Iris pigment epithelial cell (primary cell): ENCODE results near the gene UGT1A3.
"Not testable (repeated sequence)": the region's sequence is repeated elsewhere in the genome, so short reads cannot be mapped to it uniquely, and the experiment has no call there.

Experiments used
- DNase-seq: peaks from one replicate; pipeline ENCODE4 v3.0.0-alpha.2; 2011; ENCODE audit warnings: low read depth

The UGT1A3 gene

DNA sequence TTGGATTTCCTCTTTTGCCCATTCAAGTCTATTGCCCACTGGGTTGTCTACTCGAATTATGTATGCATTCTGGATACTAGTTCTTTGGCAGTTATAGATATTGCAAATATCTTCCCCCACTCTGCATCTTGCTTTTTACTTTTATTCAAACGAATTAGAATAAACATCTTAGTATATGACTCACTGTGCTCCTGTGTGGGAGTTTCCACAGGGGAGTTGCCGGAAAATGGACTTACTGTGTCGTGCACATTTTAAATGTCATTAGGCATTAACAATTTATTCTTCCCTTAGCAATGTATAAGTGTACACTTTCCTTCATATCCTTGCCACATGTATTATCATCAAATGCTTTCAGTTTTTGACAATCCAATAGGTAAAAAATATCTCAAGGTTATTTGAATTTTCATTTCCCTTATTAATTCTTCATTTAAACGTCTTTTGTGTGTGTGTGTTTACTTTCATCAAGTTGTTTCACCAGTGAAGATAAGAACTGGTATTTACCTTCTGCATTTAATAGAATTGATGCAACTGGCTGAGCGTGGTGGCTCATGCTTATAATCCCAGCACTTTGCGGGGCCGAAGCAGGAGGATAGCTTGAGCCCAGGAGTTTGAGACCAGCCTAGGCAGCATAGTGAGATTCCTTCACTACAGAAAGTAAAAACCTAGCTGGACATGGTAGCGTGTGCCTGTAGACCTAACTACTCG, 20.8 kb upstream of the UGT1A3 start:
- peak; percentile 63 for DNase-seq

DNA sequence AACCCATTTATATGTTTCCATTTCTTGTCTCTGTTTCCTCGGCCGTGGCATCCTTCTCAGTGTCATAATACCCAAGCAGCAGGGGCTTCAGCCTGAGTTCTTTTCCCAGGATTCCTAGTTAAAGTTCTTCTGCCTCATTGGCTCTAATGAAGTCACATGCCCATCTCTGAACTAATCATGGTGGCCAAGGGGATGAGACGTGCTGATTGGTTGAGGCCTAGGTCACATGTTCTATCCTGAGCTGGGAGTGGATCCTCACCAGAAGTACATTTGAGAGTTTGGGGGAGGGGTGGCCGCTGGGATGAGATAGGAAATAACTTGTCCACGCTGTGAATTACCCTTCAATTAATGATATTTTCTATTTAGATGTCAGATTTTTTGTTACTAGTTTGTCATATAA, 19.9 kb upstream of the UGT1A3 start:
- no peak for DNase-seq

DNA sequence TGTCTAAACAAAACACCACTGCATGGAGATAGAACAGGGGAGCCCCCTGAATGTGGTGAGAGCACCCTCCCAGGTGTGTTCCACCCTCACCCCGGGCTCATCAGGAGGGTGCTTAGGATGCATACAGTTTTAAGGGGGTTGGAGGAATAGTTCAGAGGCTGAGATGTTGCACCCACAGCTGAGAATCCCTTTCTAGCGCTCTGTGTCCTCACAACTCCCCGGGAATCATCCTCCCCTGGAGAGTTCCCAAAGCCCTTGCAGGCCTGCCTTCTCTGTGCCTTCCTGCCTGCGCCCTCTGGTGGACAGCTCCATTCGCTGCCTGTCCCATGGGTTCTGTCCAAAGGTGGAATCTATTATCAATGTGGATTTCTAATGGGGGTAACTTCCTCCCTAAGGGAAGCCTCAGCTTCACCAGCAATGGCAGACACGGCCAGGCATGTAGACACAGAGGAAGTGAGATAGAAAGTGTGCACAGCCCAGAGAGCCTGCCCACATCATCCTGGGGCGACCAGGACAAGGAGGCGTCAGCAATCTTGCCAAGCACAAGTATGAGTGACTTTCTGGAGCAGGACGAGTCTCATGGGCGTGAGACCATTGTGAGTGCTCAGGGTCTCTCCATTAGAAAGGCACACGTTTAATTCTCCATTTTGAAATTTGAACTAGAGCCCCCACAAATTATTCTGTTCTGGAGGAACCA, 17.4 kb upstream of the UGT1A3 start:
- peak; percentile 69 for DNase-seq

DNA sequence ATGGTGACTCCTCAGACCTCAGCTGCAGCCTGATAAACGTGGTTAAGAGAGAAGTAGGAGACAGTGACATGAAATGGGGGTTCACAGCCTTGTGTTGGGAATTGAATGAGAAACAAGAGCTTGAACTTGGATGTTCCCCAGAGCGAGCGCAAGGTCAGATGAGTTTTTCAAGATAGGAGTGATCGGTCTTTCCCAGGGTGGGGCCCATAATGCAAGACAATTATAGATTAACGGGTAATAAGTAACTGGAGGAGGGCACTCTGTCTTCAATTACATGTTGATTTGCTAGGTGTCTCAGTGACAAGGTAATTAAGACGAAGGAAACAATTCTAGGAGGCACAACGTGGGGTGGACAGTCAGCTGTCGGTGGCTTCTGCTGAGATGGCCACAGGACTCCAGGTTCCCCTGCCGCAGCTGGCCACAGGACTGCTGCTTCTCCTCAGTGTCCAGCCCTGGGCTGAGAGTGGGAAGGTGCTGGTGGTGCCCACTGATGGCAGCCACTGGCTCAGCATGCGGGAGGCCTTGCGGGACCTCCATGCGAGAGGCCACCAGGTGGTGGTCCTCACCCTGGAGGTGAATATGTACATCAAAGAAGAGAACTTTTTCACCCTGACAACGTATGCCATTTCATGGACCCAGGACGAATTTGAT, 16.1 kb upstream of the UGT1A3 start, which contains the start of gene UGT1A5:
TSS of gene UGT1A5 (plus strand) at position 297 of the 651 bp plus-strand sequence. CDS start at position 382, 85 bp downstream.
- no peak for DNase-seq

DNA sequence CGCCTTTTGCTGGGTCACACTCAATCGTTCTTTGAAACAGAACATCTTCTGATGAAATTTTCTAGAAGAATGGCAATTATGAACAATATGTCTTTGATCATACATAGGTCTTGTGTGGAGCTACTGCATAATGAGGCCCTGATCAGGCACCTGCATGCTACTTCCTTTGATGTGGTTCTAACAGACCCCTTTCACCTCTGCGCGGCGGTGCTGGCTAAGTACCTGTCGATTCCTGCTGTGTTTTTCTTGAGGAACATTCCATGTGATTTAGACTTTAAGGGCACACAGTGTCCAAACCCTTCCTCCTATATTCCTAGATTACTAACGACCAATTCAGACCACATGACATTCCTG, 15.6 kb upstream of the UGT1A3 start:
- no peak for DNase-seq

DNA sequence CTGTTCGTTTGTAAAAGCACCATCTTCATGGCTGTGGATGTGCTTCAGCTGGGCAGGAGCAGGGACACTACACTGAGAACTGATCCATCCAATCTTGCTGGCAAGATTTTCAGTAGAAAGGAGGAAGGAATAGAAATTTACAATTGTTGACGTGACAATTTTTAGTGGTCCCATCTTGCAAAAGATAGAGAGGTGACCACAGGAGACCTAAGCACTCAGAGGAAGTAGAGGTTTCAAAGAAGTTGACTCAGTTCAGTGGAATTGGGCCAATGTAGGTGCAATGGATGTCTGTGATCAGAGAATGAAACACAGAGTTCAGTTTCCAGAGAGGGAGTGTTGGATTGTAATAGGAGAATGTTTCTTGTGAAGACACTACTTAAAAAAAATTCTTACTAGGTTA, 14.7 kb upstream of the UGT1A3 start:
- no peak for DNase-seq

DNA sequence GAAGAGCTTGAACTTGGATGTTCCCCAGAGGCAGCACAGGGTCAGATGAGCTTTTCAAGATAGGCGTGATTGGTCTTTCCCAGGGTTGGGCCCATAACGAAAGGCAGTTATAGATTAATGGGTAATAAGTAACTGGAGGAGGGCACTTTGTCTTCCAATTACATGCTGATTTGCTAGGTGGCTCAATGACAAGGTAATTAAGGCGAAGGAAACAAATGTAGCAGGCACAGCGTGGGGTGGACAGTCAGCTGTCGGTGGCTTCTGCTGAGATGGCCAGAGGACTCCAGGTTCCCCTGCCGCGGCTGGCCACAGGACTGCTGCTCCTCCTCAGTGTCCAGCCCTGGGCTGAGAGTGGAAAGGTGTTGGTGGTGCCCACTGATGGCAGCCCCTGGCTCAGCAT, 10.3 kb upstream of the UGT1A3 start, which contains the start of gene UGT1A4:
TSS of gene UGT1A4 (plus strand) at position 185 of the 400 bp plus-strand sequence. CDS start at position 270, 85 bp downstream.
- DNase-seq: no peak

DNA sequence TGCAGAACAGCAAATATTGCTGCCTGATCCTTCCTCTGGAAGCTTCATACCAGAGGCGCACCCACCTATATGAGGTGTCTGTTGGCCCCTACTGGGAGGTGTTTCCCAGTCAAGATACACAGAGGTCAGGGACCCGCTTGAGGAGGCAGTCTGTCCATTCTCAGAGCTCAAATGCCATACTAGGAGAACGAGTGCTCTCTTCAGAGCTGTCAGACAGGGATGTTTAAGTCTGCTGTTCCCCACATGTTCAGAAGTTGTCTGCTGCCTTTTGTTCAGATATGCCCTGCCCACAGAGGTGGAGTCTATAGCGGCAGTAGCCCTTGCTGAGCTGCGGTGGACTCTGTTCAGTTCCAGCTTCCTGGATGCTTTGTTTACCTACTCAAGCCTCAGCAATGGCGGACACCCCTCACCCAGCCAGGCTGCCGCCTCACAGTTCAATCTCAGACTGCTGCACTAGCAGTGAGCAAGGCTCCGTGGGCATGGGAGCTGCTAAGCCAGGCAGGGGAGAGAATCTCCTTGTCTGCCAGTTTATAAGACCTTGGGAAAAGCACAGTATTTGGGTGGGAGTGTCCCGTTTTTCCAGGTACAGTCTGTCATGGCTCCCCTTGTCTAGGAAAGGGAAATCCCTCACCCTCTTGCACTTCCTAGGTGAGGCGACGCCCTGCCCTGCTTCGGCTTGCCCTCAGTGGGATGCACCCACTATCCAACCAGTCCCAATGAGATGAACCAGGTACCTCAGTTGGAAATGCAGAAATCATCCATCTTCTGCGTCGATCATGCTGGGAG, 8.2 kb downstream of the UGT1A3 start:
- DNase-seq: not testable (repeated sequence)

DNA sequence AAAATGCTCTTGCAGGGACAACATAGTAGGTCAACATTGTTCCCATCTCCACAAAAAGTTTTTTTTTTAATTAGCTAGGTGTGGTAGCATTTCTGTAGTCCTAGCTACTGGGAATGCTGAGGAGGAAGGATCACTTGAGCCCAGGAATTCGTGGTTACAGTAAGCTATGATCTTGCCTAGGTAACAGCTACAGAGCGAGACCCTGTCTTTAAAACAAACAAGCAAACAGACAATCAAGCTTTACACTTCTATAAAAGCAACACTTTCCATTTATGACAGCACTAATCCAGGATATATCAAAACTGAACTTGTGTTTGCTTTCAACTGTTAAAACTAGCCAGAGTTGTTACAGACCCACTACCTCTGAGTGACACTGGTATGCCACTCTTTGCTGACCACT, 12.0 kb downstream of the UGT1A3 start:
- DNase-seq: no peak

DNA sequence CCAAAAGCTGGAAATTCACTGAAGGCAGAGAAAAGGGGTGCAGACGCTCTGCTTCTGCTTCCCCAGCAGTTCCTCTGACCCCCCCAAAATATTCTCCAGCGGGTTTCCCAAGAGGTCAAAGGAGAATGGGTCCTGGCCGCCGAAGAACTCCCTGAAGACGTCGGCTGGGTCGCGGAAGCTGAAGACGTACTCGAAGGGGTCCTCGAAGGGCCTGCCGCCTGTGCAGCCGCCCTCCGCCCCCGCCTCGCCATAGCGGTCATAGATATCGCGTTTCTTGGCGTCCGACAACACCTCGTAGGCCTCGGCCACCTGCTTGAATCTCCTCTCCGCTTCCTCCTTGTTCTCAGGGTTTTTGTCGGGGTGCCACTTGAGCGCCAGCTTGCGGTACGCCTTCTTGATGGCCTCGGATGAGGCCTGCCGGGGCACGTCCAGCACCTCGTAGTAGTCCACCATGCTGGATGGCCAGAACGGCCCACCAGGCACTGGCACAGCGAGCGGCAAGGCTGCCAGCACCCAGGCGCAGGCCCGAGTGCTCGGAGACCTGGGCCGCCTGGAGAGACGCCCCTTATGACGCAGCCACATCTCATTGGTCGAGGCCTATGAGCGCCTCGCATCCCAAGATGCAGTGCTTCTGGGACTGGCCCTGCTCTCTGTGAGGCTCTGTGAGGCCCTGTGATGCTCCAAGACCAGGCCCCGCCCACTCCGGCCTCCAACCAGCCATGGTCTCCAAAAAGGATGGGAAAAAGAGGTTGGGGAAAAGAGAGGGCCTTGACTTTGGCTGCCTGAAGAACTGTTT, 14.8 kb downstream of the UGT1A3 start:
- no peak for DNase-seq

DNA sequence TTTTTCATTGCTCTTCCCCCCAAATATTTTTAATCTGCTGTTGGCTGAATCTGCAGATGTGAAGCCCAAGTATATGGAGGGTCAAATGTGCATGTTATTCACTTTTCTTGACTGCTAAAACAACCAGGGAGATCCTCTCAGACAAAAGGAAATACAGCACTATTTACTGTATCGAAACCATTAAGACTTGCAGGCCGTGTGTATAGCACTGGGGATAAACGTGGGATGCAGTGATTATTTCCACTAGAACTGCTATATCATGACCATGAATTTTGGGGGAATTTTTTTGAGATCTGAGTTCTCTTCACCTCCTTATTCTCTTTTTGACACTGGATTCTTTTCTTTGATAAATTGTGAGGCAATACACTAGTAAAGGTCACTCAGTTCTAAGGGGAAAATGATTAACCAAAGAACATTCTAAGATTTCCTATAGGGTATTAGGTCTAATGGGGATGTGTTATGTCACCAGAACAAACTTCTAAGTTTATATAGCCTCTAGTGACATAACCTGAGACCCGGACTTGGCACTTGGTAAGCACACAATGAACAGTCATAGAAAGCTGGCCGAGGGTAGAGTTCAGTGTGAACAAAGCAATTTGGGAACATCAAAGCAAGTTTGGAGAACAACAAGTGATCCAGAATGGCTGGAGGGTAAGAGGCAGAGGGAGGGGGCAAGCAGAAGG, 16.4 kb downstream of the UGT1A3 start:
- DNase-seq: no peak

DNA sequence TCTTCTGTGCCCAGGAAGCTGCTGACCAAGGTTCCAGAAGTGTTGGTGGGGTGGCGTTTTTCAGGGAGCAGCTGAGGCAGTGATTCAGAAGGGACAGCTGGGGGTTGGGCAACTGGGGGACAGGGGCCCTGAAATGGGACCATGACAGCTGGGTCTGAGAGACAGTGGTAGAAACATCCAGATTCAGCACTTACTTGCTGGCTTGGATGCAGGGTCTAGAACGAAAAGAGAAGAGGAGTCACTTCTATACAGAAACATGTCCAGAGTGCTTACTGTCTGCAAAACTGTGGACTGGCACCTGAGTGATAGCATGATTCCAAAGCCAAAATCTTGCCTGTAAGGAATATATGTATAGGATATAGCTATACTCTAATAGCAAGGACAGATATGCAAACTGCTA, 17.0 kb downstream of the UGT1A3 start:
- DNase-seq: not testable (repeated sequence)

DNA sequence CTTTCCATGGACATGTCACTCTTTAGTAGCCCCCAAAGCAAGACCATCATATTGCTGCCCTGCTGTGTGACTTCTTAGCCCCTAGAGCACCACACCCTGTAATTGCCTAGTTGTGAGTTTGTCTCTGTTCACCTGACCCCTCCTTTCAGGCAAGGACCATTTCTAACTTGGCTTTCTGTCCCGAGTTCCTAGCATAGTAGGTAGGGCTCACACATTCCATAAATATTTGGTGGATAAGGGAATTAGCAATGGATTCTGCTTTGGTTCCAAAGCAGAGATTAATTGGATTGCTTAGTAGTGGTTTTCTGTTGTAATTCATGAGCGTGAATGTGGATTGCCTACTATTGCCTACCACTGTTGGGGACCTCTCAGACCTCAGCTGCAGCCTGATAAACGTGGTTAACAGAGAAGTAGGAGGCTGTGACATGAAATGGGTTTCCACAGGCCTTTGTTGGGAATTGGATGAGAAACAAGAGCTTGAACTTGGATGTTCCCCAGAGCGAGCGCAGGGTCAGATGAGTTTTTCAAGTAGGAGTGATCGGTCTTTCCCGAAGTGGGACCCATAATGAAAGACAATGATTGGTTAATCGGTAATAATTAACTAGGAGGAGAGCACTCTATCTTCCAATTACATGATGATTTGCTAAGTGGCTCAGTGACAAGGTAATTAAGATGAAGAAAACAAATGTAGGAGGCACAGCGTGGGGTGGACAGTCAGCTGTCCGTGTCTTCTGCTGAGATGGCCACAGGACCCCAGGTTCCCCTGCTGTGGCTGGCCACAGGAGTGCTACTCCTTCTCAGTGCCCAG, 17.8 kb downstream of the UGT1A3 start:
- DNase-seq: no peak

DNA sequence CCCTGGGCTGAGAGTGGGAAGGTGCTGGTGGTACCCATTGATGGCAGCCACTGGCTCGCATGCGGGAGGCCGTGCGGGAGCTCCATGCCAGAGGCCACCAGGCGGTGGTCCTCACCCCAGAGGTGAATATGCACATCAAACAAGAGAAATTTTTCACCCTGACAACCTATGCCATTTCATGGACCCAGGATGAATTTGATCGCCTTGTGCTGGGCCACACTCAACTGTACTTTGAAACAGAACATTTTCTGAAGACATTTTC, 18.4 kb downstream of the UGT1A3 start:
- no peak for DNase-seq

DNA sequence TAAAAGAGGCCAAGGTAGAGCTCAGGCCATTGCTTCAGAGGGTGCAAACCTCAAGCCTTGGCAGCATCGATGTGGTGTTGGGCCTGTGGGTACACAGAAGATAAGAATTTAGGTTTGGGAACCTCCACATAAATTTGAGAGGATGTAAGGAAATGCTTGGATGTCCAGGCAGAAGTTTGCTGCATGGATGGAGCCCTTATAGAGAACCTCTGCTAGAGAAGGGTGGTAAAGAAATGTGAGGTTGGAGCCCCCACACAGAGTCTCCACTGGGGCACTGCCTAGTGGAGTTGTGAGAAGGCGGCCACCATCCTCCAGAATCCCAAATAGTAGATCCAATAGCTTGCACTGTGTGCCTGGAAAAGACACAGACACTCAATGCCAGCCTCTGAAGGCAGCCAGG, 21.8 kb downstream of the UGT1A3 start:
- DNase-seq: not testable (repeated sequence)

DNA sequence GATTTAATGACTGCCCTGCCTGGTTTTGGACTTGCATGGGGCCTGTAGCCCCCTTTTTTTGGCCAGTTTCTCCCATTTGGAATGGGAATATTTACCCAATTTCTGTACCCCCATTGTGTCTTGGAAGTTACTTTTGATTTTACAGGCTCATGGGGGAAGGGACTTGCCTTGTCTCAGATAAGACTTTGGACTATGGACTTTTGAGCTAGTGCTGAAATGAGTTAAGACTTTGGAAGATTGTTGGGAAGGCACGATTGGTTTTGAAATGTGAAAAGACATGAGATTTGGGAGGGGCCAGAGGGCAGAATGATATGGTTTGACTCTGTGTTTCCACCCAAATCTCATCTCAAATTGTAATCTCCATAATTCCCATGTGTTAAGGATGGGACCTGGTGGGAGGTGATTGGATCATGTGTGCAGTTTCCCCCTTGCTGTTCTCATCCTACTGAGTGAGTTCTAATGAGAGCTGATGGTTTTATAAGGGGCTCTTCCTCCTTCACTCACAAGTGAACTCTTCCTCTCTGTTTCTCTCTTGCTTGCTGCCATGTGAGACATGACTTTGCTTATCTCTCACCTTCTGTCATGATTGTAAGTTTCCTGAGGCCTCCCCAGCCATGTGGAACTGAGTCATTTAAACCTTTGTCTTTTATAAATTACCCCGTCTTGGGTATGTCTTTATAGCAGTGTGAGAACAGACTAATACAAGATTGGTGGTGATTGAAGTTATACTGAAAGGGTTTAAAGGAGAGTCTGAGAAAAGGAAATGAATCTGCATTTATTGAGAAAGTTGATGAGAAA, 22.6 kb downstream of the UGT1A3 start:
- not testable (repeated sequence) for DNase-seq

DNA sequence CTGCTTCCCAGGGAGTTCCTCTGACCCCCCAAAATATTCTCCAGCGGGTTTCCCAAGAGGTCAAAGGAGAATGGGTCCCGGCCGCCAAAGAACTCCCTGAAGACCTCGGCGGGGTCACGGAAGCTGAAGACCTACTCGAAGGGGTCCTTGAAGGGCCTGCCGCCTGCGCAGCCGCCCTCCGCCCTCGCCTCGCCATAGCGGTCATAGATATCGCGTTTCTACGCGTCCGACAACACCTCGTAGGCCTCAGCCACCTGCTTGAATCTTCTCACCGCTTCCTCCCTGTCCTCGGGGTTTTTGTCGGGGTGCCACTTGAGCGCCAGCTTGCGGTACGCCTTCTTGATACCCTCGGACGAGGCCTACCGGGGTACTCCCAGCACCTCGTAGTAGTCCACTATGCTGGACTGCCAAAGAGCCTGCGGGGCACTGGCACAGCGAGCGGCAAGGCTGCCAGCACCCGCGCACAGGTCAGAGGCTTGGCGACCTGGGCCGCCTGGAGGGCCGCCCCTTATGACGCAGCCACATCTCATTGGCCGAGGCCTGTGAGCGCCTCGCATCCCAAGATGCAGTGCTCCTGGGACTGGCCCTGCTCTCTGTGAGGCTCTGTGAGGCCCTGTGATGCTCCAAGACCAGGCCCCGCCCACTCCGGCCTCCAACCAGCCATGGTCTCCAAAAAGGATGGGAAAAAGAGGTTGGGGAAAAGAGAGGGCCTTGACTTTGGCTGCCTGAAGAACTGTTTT, 26.2 kb downstream of the UGT1A3 start:
- DNase-seq: no peak

DNA sequence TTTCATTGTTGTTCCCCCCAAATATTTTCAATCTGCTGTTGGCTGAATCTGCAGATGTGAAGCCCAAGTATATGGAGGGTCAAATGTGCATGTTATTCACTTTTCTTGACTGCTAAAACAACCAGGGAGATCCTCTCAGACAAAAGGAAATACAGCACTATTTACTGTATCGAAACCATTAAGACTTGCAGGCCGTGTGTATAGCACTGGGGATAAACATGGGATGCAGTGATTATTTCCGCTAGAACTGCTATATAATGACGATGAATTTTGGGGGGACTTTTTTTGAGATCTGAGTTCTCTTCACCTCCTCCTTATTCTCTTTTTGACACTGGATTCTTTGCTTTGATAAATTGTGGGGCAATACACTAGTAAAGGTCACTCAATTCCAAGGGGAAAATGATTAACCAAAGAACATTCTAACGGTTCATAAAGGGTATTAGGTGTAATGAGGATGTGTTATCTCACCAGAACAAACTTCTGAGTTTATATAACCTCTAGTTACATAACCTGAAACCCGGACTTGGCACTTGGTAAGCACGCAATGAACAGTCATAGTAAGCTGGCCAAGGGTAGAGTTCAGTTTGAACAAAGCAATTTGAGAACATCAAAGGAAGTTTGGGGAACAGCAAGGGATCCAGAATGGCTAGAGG, 27.7 kb downstream of the UGT1A3 start:
- DNase-seq: no peak
